Measurements from ENCODE around the gene CCDC51. TPM values are rescaled to one million over a fixed set of nuclear protein-coding genes. Genes with fewer than 3 reads are reported as not detected.
"Not testable (repeated sequence)": the region's sequence is repeated elsewhere in the genome, so short reads cannot be mapped to it uniquely, and the experiment has no call there.

Gene CCDC51
- total and polyA plus RNA-seq, 5 donors from 2014 or later, result 4.6 to 13.7 (median 9.1) TPM

DNA sequence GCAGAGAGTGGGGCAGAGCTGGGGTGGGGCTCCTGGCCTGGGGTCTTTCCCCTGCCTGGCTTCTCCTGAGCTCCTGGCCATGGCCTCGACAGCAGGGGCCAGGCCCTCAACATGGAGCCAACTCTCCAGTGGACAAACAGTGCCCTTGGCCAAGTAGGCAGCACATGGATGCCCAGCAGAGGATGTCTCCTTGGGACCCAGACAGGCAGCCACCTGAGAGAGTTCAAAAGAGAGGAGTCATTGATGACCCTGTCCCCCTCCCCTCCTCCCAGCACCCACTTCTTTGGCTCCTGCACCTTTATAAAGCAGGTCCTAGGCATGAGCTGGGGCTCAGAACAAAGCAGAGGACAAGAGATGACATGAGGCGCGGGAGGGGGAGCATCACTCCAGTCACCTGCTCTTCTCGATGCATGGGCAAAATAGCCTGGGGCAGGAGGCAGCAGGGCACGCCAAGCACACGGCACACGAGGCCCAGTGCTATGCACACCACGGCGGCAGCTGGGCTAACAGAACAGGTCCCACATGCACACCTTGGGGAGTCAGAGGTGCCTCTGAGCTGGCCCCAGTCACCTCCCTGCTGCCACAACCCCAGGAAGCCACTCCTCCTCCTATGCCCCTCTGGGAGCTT is 36.6 kb upstream of the CCDC51 start:
- DNase-seq (no peak), ATAC-seq (ENCODE audit: low read depth in 2 of 2) (no peak)
- Histone ChIP-seq H3K4me3 (ENCODE audit: low read depth, low read length) (no peak overlapping the region), H3K27me3 (ENCODE audit: control insufficient read depth, insufficient read depth, low read length) (no peaks in the 10 kb centered on the region), H3K36me3 (ENCODE audit: control insufficient read depth, insufficient read depth, low read length) (peaks cover 8% of the 10 kb centered on the region), H3K27ac (ENCODE audit: insufficient read depth, low read length, poor library complexity, severe bottlenecking) (peak overlapping the region; percentile 33), H3K9me3 (ENCODE audit: control insufficient read depth in 2 of 2, low read length in 2 of 2) (no peaks in the 10 kb centered on the region), H3K4me1 (ENCODE audit: control insufficient read depth, insufficient read depth, low read length, poor library complexity, severe bottlenecking) (peaks cover 73% of the 10 kb centered on the region)
- peaks cover 10 to 72% (median 41%) of the 10 kb centered on the region in 4 donors for H3K4me1 Mint-ChIP-seq
- peaks cover 6% of the 10 kb centered on the region for H3K36me3 Mint-ChIP-seq
- peak overlapping the region; percentile 41 to 83 (median 54) for H3K4me3 Mint-ChIP-seq
- H3K9me3 Mint-ChIP-seq, result peaks cover 0 to 3% (median 0%) of the 10 kb centered on the region in 7 donors
- no peaks in the 10 kb centered on the region for H3K27me3 Mint-ChIP-seq
- H3K27ac Mint-ChIP-seq, result peak overlapping the region; percentile 93 to 100 (median 99)

DNA sequence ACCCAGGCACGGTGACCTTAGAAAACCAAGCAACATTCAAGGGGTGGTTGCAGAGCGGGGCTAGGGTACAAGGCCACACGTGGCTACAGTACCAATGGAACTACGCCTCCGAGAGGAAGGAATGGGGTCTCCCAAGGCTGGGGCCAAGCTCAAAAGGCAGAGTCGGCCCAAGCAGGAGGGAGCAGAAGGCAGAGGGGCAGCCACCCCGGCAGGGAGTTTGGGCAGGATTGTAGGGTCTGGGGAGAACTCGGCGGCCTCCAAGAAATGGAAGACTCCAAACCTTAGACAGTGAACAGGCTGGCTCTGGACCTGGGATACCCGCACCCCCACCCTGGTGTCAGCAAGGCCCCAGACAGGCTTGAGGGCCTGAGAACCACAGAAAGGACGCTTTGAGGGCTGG is 35.3 kb upstream of the CCDC51 start:
- Histone ChIP-seq H3K27me3 (ENCODE audit: control insufficient read depth, insufficient read depth, low read length) (no peaks in the 10 kb centered on the region), H3K9me3 (ENCODE audit: control insufficient read depth in 2 of 2, low read length in 2 of 2) (no peaks in the 10 kb centered on the region), H3K4me3 (ENCODE audit: low read depth, low read length) (no peak overlapping the region), H3K36me3 (ENCODE audit: control insufficient read depth, insufficient read depth, low read length) (peaks cover 8% of the 10 kb centered on the region), H3K4me1 (ENCODE audit: control insufficient read depth, insufficient read depth, low read length, poor library complexity, severe bottlenecking) (peaks cover 83% of the 10 kb centered on the region), H3K27ac (ENCODE audit: insufficient read depth, low read length, poor library complexity, severe bottlenecking) (peak overlapping the region; percentile 33)
- Mint-ChIP-seq H3K36me3 (peaks cover 6% of the 10 kb centered on the region), H3K27ac (peak overlapping the region; percentile 61 to 93 (median 82)), H3K27me3 (no peaks in the 10 kb centered on the region), H3K4me1 (peaks cover 7 to 79% (median 39%) of the 10 kb centered on the region in 4 donors), H3K4me3 (peak overlapping the region in 1 of 4 donors; percentile 59), H3K9me3 (peaks cover 0 to 3% (median 0%) of the 10 kb centered on the region in 7 donors)
- no peak for DNase-seq
- no peak for ATAC-seq (ENCODE audit: low read depth in 2 of 2)

- Histone ChIP-seq H3K4me1 (ENCODE audit: control insufficient read depth, insufficient read depth, low read length, poor library complexity, severe bottlenecking) (peaks cover 83% of the 10 kb centered on the region), H3K36me3 (ENCODE audit: control insufficient read depth, insufficient read depth, low read length) (peaks cover 11% of the 10 kb centered on the region), H3K27ac (ENCODE audit: insufficient read depth, low read length, poor library complexity, severe bottlenecking) (peak overlapping the region; percentile 99), H3K27me3 (ENCODE audit: control insufficient read depth, insufficient read depth, low read length) (no peaks in the 10 kb centered on the region), H3K9me3 (ENCODE audit: control insufficient read depth in 2 of 2, low read length in 2 of 2) (no peaks in the 10 kb centered on the region), H3K4me3 (ENCODE audit: low read depth, low read length) (no peak overlapping the region)
- Mint-ChIP-seq H3K4me3 (peak overlapping the region in 3 of 4 donors; percentile 36 to 59 (median 59)), H3K27ac (peak overlapping the region; percentile 61 to 93 (median 81)), H3K9me3 (peaks cover 0 to 3% (median 0%) of the 10 kb centered on the region in 7 donors), H3K36me3 (peaks cover 11% of the 10 kb centered on the region), H3K27me3 (no peaks in the 10 kb centered on the region), H3K4me1 (peaks cover 5 to 80% (median 41%) of the 10 kb centered on the region in 4 donors)
- ATAC-seq (ENCODE audit: low read depth in 2 of 2) (no peak), DNase-seq (no peak)
These were observed 34.7 kb upstream of the CCDC51 start for GRCh38 chr3:48474619-48475018.

- H3K4me1 ChIP-seq (ENCODE audit: control insufficient read depth, insufficient read depth, low read length, poor library complexity, severe bottlenecking), result peaks cover 83% of the 10 kb centered on the region
- H3K9me3 Mint-ChIP-seq; H3K4me3 ChIP-seq (ENCODE audit: low read depth, low read length); H3K9me3 ChIP-seq (ENCODE audit: control insufficient read depth in 2 of 2, low read length in 2 of 2); DNase-seq; H3K27me3 ChIP-seq (ENCODE audit: control insufficient read depth, insufficient read depth, low read length); ATAC-seq (ENCODE audit: low read depth in 2 of 2); H3K27me3 Mint-ChIP-seq: not testable (repeated sequence)
- peak overlapping the region in 1 of 4 donors; percentile 95 for H3K4me3 Mint-ChIP-seq
- peak overlapping the region in 1 of 3 donors; percentile 98 for H3K27ac Mint-ChIP-seq
- H3K27ac ChIP-seq (ENCODE audit: insufficient read depth, low read length, poor library complexity, severe bottlenecking), result peak overlapping the region; percentile 99
- H3K4me1 Mint-ChIP-seq, result peaks cover 5 to 80% (median 40%) of the 10 kb centered on the region in 4 donors
- peaks cover 17% of the 10 kb centered on the region for H3K36me3 ChIP-seq (ENCODE audit: control insufficient read depth, insufficient read depth, low read length)
- peaks cover 15% of the 10 kb centered on the region for H3K36me3 Mint-ChIP-seq
These were observed 34.1 kb upstream of the CCDC51 start for GRCh38 chr3:48474031-48474430.

- Histone ChIP-seq H3K4me1 (ENCODE audit: control insufficient read depth, insufficient read depth, low read length, poor library complexity, severe bottlenecking) (peaks cover 83% of the 10 kb centered on the region), H3K27ac (ENCODE audit: insufficient read depth, low read length, poor library complexity, severe bottlenecking) (peak overlapping the region; percentile 99), H3K4me3 (ENCODE audit: low read depth, low read length) (peak overlapping the region; percentile 35), H3K9me3 (ENCODE audit: control insufficient read depth in 2 of 2, low read length in 2 of 2) (no peaks in the 10 kb centered on the region), H3K36me3 (ENCODE audit: control insufficient read depth, insufficient read depth, low read length) (peaks cover 21% of the 10 kb centered on the region), H3K27me3 (ENCODE audit: control insufficient read depth, insufficient read depth, low read length) (no peaks in the 10 kb centered on the region)
- Mint-ChIP-seq H3K27ac (peak overlapping the region; percentile 98), H3K36me3 (peaks cover 15% of the 10 kb centered on the region), H3K27me3 (no peaks in the 10 kb centered on the region), H3K4me1 (peaks cover 5 to 80% (median 38%) of the 10 kb centered on the region in 4 donors), H3K4me3 (peak overlapping the region; percentile 90 to 95 (median 94)), H3K9me3 (peaks cover 0 to 3% (median 0%) of the 10 kb centered on the region in 7 donors)
- ATAC-seq (ENCODE audit: low read depth in 2 of 2) (no peak), DNase-seq (no peak)
These were observed 33.7 kb upstream of the CCDC51 start for GRCh38 chr3:48473617-48473952.

DNA sequence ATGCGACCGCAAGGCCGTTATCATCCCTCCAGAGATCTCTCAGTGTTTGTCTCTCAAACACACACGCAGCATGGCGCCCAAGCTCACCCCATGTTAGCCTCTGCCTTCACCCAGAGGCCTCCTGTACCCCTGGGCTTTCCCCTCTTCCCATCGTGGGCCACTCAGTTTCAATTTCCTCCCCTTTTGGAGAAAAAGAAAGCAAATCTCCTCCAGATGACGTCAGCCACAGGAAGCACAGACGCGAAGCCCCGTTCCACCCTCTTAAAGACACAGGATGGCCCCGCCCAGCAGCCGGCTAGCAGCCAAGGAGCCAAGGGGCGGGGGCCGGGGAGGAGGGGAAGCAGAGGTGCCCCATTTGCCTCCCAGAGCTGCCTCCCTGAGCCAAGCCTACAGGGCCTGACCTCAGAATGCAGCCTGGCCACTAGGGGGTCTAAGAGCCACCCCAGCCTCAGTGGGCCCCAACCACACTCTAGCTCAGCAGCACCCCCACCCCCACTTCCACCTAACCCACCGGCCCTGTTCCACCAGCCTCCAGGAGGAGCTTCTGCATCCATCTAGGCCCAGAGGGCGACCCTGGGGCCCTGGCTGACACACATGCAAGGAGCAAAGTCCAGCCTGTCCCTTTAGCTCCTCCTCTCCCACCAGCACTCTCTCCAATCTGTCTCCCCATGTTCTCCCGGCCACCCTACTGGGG is 33.2 kb upstream of the CCDC51 start:
- Histone ChIP-seq H3K27ac (ENCODE audit: insufficient read depth, low read length, poor library complexity, severe bottlenecking) (peak overlapping the region; percentile 99), H3K36me3 (ENCODE audit: control insufficient read depth, insufficient read depth, low read length) (peaks cover 26% of the 10 kb centered on the region), H3K27me3 (ENCODE audit: control insufficient read depth, insufficient read depth, low read length) (no peaks in the 10 kb centered on the region), H3K9me3 (ENCODE audit: control insufficient read depth in 2 of 2, low read length in 2 of 2) (no peaks in the 10 kb centered on the region), H3K4me1 (ENCODE audit: control insufficient read depth, insufficient read depth, low read length, poor library complexity, severe bottlenecking) (peaks cover 83% of the 10 kb centered on the region), H3K4me3 (ENCODE audit: low read depth, low read length) (peak overlapping the region; percentile 91)
- peaks cover 0 to 2% (median 0%) of the 10 kb centered on the region in 7 donors for H3K9me3 Mint-ChIP-seq
- peak; percentile 87 for ATAC-seq (ENCODE audit: low read depth in 2 of 2)
- peak; percentile 91 to 99 (median 95) for DNase-seq
- H3K4me3 Mint-ChIP-seq, result peak overlapping the region; percentile 90 to 95 (median 94)
- peak overlapping the region; percentile 98 for H3K27ac Mint-ChIP-seq
- peaks cover 17% of the 10 kb centered on the region for H3K36me3 Mint-ChIP-seq
- H3K4me1 Mint-ChIP-seq, result peaks cover 5 to 80% (median 36%) of the 10 kb centered on the region in 4 donors
- no peaks in the 10 kb centered on the region for H3K27me3 Mint-ChIP-seq

DNA sequence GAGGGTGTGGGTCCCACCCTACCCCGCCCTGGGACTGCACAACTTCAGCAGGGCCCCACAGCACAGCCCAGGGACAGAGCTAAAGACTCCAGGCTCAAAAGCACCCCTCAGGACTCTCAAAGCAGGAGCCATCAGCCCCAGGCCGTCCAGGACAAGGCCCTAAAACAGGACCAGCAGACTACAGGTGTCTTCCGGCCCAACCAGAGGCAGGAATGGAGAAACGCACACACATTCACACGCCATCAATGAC is 32.7 kb upstream of the CCDC51 start:
- Mint-ChIP-seq H3K4me3 (peak overlapping the region; percentile 90 to 95 (median 94)), H3K27me3 (no peaks in the 10 kb centered on the region), H3K36me3 (peaks cover 20% of the 10 kb centered on the region), H3K4me1 (peaks cover 5 to 80% (median 39%) of the 10 kb centered on the region in 4 donors), H3K27ac (peak overlapping the region; percentile 98), H3K9me3 (peaks cover 0 to 1% (median 0%) of the 10 kb centered on the region in 7 donors)
- ATAC-seq (ENCODE audit: low read depth in 2 of 2), result peak; percentile 21 to 28
- Histone ChIP-seq H3K27me3 (ENCODE audit: control insufficient read depth, insufficient read depth, low read length) (no peaks in the 10 kb centered on the region), H3K27ac (ENCODE audit: insufficient read depth, low read length, poor library complexity, severe bottlenecking) (peak overlapping the region; percentile 99), H3K4me3 (ENCODE audit: low read depth, low read length) (peak overlapping the region; percentile 91), H3K9me3 (ENCODE audit: control insufficient read depth in 2 of 2, low read length in 2 of 2) (no peaks in the 10 kb centered on the region), H3K4me1 (ENCODE audit: control insufficient read depth, insufficient read depth, low read length, poor library complexity, severe bottlenecking) (peaks cover 83% of the 10 kb centered on the region), H3K36me3 (ENCODE audit: control insufficient read depth, insufficient read depth, low read length) (peaks cover 31% of the 10 kb centered on the region)
- DNase-seq, result no peak

Measured in CD4-positive, CD25-positive, alpha-beta regulatory T cell (primary cell).